Measurements from ENCODE around the gene ANXA11.

ANXA11 gene

GRCh38 chr10:80187465-80188409 is 17.6 kb downstream of the ANXA11 start:
- DNase-seq (ENCODE audit: low spot score): no peak

GRCh38 chr10:80187060-80187459 is 18.3 kb downstream of the ANXA11 start:
- no peak for DNase-seq (ENCODE audit: low spot score)

GRCh38 chr10:80186364-80187012 is 18.8 kb downstream of the ANXA11 start:
- peak; percentile 23 for DNase-seq (ENCODE audit: low spot score)

- DNase-seq (ENCODE audit: low spot score): no peak
Measured at GRCh38 chr10:80185578-80186299, 19.6 kb downstream of the ANXA11 start.

- DNase-seq (ENCODE audit: low spot score): no peak
Measured at GRCh38 chr10:80184291-80184690, 21.0 kb downstream of the ANXA11 start.

GRCh38 chr10:80183436-80183835 is 21.9 kb downstream of the ANXA11 start:
- no peak for DNase-seq (ENCODE audit: low spot score)

- DNase-seq (ENCODE audit: low spot score): no peak
Measured at GRCh38 chr10:80182986-80183385, 22.4 kb downstream of the ANXA11 start.

- DNase-seq (ENCODE audit: low spot score): no peak
Measured at GRCh38 chr10:80177781-80178636, 27.3 kb downstream of the ANXA11 start.

- no peak for DNase-seq (ENCODE audit: low spot score)
Measured at GRCh38 chr10:80176526-80176925, 28.8 kb downstream of the ANXA11 start.

GRCh38 chr10:80174641-80175395 is 30.5 kb downstream of the ANXA11 start:
- DNase-seq (ENCODE audit: low spot score): no peak

- DNase-seq (ENCODE audit: low spot score): no peak
Measured at GRCh38 chr10:80173466-80173865, 31.9 kb downstream of the ANXA11 start.

- no peak for DNase-seq (ENCODE audit: low spot score)
Measured at GRCh38 chr10:80172896-80173295, 32.4 kb downstream of the ANXA11 start.

- DNase-seq (ENCODE audit: low spot score): no peak
Measured at GRCh38 chr10:80171248-80171660, 34.1 kb downstream of the ANXA11 start.

GRCh38 chr10:80170641-80171040 is 34.7 kb downstream of the ANXA11 start:
- no peak for DNase-seq (ENCODE audit: low spot score)

- no peak for DNase-seq (ENCODE audit: low spot score)
Measured at GRCh38 chr10:80170026-80170425, 35.3 kb downstream of the ANXA11 start.

GRCh38 chr10:80168679-80169380 is 36.5 kb downstream of the ANXA11 start:
- no peak for DNase-seq (ENCODE audit: low spot score)

- no peak for DNase-seq (ENCODE audit: low spot score)
Measured at GRCh38 chr10:80168162-80168511, 37.2 kb downstream of the ANXA11 start.

GRCh38 chr10:80167471-80168161 is 37.7 kb downstream of the ANXA11 start:
- DNase-seq (ENCODE audit: low spot score): no peak

- no peak for DNase-seq (ENCODE audit: low spot score)
Measured at GRCh38 chr10:80166581-80167470, 38.5 kb downstream of the ANXA11 start.
